BE2C (cell line): ENCODE measurements around the gene FNDC8.
"Not testable (repeated sequence)": the region's sequence is repeated elsewhere in the genome, so short reads cannot be mapped to it uniquely, and the experiment has no call there.

ENCODE experiments used
- DNase-seq: peaks from one replicate; pipeline ENCODE4 v3.0.0-alpha.2; 2020
- H3K27me3 ChIP-seq: fragments of 250-450 bp; sonication (Bioruptor Pico); 2 replicates; pipeline ENCODE4 v1.5.1; 2020; ENCODE audit warnings: mild to moderate bottlenecking
- H3K36me3 ChIP-seq: fragments of 250-450 bp; sonication (Bioruptor Pico); 2 replicates; pipeline ENCODE4 v1.5.1; 2020; ENCODE audit warnings: mild to moderate bottlenecking
- H3K4me1 ChIP-seq: fragments of 250-450 bp; sonication (Bioruptor Pico); 2 replicates; pipeline ENCODE4 v1.5.1; 2020
- H3K4me3 ChIP-seq: 2 replicates; pipeline ENCODE4 v1.5.1; 2011; ENCODE audit warnings: low read depth, low read length
- H3K9me3 ChIP-seq: fragments of 250-450 bp; sonication (Bioruptor Pico); 2 replicates; pipeline ENCODE4 v1.5.1; 2020
- TF ChIP-seq, protein P1 (sequence below): IDR thresholded peaks from 2 replicates; pipeline ENCODE4 v1.5.1; 2012; ENCODE audit warnings: mild to moderate bottlenecking, low read depth, low read length

FNDC8 gene

DNA sequence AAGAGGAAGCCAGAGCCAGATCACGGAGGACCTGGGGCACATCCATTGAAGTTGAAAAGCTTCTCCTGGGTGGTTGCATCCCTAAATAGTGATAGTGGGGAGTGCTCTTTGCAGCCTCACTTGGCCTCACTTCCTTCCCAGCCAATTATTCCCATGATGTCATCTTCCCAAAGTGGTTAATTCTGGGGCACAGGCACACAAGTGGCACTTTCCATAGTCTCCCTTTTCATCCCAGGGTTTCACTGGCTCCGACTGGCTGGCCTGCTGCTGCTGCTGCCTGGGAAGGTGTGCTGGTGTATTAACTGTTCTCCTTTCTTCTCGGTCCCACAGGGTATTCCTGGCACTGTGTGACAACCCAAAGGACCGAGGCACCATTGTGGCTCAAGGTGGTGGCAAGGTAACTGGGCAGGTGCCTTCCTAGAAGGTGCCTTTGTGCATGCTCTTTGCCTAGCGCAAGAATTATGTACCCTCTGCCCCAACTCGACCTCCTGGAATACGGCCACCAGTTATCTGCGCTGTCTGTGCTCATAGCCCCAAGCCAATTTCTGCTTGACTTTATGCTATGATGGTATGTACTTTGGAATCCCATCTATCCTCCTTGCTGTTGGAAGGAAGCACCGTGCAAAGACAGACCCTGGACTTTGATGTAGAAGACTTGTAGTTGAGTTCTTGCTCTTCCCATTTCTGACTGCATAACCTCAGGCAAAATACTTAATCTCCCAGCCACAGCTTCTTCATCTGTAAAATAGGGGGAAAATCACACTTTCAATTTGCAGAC is 54.4 kb downstream of the FNDC8 start:
- Histone ChIP-seq H3K4me1 (no peaks in the 10 kb centered on the region), H3K27me3 (peaks cover 46% of the 10 kb centered on the region), H3K36me3 (no peaks in the 10 kb centered on the region), H3K4me3 (no peak overlapping the region), H3K9me3 (no peaks in the 10 kb centered on the region)
- no peak for DNase-seq
- TF ChIP-seq, protein P1, sequence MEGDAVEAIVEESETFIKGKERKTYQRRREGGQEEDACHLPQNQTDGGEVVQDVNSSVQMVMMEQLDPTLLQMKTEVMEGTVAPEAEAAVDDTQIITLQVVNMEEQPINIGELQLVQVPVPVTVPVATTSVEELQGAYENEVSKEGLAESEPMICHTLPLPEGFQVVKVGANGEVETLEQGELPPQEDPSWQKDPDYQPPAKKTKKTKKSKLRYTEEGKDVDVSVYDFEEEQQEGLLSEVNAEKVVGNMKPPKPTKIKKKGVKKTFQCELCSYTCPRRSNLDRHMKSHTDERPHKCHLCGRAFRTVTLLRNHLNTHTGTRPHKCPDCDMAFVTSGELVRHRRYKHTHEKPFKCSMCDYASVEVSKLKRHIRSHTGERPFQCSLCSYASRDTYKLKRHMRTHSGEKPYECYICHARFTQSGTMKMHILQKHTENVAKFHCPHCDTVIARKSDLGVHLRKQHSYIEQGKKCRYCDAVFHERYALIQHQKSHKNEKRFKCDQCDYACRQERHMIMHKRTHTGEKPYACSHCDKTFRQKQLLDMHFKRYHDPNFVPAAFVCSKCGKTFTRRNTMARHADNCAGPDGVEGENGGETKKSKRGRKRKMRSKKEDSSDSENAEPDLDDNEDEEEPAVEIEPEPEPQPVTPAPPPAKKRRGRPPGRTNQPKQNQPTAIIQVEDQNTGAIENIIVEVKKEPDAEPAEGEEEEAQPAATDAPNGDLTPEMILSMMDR: no peak

DNA sequence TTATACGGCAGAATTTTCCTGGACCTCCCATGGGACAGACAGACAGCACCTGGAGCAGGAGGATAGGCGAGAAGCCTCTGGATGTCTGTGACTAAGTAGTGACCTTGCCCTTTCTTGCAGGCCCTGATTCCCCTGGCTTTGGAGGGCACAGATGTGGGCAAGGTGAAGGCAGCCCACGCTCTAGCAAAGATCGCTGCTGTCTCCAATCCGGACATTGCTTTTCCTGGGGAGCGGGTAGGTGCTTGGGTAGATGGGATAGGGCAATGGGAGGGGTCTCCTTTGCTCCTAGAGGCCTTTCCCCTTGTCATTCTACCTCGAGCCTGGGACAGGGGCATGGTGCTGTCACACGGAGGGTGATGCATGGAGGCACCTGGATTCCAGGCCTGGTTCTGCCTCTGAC is 55.5 kb downstream of the FNDC8 start:
- no peaks in the 10 kb centered on the region for H3K36me3 ChIP-seq
- no peak for DNase-seq
- H3K4me1 ChIP-seq: no peaks in the 10 kb centered on the region
- peaks cover 39% of the 10 kb centered on the region; the same call in 1 of the 2 replicates for H3K27me3 ChIP-seq
- H3K4me3 ChIP-seq: no peak overlapping the region
- TF ChIP-seq, protein P1: no peak
- no peaks in the 10 kb centered on the region for H3K9me3 ChIP-seq

DNA sequence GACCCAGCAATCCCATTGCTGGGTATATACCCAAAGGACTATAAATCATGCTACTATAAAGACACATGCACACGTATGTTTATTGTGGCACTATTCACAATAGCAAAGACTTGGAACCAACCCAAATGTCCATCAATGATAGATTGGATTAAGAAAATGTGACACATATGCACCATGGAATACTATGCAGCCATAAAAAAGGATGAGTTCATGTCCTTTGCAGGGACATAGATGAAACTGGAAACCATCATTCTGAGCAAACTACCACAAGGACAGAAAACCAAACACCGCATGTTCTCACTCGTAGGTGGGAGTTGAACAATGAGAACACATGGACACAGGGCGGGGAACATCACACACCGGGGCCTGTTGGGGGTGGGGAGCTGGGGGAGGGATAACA is 58.0 kb downstream of the FNDC8 start:
- H3K4me3 ChIP-seq, H3K4me1 ChIP-seq, H3K9me3 ChIP-seq, H3K36me3 ChIP-seq, DNase-seq: not testable (repeated sequence)
- peaks cover 24% of the 10 kb centered on the region; the same call in 1 of the 2 replicates for H3K27me3 ChIP-seq
